HG02943 (cell line): ENCODE results near the gene SIPA1L3.

ENCODE experiments used
- ATAC-seq: cut with Tn5 transposase; IDR thresholded peaks from one replicate; pipeline ENCODE4 v1.9.1; 2021; ENCODE audit warnings: mild to moderate bottlenecking, low read depth, moderate library complexity; ENCODE audit not compliant: unreplicated experiment

The SIPA1L3 gene

DNA sequence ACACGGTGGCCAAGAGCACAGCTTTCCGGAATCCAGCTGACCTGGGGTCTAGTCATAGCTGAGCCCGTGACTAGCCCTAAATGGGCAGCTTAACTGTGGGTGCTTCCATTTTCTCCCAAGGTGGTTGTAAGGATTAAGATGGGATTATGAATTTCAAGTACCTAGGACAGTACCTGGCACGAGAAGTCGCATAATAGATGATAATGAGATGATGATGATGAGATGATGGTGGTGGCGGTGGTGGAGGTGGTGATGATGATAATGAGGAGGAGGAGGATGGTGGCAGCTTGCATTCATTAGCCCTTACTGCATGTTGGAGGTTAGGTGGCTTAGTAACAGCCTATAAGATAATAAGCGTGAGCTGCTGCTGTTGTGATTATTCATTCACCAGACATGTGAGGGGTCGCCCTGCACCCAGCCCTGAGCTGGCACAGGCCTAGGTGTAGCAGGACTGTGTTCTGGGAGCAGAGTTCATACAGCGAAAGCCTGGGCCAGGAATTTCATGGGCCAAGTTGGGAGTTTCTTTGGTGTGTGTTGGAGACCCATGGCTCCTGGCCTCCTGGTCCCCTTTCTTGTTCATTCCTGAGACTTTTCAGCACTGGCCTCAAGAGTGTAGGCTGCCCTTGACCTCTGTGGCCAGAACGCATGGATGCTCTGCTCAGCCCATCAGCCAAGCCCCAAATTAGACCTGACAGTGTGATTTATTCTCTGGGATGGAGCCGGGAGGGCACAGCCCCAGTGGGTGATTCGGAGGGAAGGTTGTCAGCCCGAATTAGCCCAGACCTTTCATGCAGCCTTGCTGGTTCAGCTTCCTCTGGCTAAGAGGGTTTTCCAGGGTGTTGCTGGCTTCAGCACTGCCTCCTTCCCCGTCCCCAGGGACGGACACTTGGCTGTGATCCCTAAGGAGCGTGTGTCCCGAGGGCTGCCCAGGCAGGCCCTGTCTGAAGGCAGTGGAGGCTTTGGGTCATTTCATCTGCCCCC, 128.8 kb downstream of the SIPA1L3 start:
- ATAC-seq: no peak

DNA sequence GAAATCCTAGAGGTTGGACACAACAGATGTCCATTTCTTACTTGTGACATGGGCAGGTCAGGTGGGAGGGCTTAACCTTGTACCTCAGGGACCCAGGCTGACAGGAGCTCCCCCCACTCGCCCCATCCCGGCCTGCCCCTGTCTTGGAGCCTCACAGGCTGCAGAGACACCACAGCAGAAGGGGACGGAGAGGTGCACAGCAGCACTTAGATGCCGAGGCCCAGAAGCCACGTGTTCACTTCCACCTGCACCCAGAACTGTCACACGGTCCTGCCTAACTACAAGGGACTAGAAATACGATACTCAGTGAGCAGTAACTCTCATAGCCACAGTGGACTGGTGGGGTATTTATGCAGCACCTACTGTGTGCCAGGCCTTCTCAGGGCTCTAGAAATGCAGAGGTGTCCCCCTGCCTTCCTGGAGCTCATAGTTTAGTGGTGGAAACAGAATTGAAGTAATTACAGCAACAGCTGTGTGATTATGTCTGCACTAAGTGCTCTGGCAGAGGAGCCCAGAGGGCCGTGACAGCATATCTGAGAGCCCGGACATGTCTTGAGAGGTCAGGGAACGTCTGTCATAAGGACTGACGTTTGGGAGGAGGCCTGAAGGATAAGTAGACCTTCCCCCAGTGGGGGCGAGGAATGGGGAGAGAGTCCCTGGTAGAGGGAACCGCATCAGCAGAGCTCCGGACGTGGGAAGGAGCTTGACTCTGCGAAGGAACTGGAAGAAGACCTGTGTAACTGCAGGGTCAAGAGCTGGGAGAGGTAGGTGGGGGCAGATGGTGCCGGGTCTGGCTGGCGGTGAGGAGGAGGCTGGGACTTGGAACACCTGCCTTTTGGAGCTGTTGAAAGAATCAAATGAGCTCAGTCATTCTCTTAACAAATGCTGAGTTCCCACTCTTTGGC, 130.0 kb downstream of the SIPA1L3 start:
- no peak for ATAC-seq

DNA sequence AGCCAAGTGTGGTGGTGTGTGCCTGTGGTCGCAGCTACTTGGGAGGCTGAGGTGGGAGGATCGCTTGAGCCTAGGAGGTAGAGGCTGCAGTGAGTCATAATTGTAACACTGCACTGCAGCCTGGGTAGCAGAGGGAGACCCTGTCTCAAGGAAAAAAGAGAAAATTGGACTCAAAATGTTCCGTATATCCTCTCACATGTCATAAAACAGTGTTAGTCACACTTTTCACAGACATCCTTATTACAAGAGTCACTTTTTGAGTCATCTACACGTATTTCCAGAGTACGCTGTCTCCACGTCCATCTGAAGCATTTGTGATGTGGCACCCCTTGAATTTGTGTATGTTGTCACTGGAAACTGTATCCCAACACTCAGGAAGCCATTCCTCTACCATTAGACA, 133.0 kb downstream of the SIPA1L3 start:
- ATAC-seq: no peak

DNA sequence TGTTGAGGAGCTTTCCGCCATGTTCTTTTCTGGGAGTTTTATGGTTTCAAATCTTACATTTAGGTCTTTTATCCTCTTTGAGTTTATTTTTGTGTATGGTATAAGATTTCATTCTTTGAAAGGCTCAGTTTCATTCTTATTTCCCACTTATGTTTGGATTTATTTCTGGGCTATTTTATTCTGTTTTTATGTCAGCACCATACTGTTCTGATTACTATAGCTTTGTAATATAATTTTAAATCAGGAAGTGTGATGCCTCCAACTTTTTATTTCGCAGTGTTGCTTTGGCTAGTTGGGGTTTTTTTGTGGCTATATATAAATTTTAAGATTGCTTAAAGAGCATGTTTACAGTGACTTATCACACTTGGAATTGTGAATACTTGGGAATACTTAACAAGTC, 135.1 kb downstream of the SIPA1L3 start:
- ATAC-seq: no peak

DNA sequence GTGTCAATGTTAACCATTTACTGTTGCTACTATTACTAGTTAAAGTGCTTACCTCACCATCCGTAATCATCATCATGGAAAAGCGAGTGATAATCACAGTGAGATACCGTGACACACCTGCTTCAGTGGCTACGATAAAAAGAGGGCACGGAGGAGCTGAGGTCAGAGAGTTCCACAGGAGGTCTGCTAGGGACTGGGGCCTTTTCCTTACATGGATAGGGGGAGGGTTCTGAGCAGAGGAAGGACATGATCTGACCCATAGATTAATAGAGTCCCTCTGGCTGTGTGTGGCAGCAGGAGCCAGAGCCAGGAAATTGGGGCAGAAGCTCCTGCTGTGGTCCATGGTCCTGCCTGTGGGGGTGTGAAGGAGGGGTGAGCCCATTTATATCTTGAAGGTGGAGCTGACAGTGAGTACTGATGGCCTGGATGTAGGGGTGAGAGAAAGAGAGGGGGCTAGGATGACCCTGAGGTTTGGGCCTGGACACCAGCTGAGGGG, 136.7 kb downstream of the SIPA1L3 start:
- ATAC-seq: no peak

DNA sequence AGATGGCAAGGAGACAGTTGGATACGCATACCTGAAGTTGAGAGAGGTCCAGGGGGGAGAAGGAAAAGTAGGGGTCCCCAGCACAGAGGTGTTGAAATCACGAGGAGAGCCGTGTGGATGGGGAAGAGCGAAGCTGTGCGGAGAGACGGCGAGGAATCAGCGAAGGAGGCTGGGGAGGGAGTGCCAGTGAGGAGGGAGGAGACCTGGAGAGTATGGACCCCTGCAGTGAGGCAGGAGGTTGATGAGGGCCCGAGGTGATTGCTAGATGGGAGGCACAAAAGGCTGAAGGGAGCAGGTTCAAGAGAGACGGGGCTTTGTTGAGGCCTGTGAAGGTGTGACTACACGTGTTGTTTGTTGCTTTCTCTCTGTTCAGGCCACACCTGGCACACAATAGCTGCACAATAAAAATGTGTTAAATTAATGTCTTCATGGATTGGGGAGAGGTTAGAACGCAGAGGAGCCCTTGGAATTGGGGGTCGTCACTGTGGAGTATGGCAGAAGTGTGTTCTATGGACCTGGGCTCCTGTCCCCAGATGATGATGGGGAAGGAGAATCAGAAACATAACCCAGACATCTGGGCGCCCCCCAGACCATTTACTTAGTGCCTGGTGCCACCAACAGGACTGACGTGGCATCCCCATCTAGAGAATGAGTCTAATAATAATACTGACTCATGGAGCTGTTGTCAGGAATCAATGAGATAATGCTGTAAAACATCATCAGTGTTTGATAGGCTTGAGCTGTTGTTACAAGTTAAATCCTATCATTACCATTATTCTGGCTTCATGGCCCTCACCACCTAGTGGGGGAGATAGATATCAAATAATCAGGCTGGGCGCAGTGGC, 137.5 kb downstream of the SIPA1L3 start:
- ATAC-seq: no peak

DNA sequence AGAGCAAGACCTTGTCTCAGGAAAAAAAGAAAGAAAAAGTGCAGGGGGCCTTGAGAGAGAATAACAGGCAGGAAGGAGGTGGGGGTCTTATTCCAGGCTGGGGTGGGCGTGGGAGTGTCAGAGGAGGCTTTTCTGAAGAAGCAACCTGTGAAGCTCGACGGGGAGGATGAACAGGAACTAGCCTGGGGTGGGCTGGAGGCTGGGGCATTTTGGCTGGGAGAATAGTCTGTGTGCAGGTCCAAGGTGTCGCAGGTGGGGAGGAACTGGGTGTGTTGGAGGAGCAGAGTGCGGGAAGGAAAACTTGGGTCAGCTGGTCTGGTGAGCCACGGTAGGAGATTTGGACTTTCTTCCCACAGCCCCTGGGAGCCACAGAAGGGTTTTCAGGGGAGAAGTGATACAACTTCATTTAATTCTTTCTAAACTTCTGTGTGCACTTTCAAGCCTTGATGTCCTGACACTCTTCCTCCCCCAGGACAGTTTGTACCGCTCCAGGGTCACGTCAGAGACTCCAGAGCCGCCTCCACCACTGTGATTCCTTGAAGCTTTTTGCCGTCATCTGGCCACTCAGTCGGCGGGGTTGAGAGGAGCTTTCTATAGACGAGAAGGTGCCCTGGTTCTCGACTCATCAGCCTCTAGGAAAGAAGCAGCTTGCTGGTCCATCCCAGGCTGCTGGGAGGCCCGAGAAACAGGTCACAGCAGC, 138.7 kb downstream of the SIPA1L3 start:
- ATAC-seq: no peak

DNA sequence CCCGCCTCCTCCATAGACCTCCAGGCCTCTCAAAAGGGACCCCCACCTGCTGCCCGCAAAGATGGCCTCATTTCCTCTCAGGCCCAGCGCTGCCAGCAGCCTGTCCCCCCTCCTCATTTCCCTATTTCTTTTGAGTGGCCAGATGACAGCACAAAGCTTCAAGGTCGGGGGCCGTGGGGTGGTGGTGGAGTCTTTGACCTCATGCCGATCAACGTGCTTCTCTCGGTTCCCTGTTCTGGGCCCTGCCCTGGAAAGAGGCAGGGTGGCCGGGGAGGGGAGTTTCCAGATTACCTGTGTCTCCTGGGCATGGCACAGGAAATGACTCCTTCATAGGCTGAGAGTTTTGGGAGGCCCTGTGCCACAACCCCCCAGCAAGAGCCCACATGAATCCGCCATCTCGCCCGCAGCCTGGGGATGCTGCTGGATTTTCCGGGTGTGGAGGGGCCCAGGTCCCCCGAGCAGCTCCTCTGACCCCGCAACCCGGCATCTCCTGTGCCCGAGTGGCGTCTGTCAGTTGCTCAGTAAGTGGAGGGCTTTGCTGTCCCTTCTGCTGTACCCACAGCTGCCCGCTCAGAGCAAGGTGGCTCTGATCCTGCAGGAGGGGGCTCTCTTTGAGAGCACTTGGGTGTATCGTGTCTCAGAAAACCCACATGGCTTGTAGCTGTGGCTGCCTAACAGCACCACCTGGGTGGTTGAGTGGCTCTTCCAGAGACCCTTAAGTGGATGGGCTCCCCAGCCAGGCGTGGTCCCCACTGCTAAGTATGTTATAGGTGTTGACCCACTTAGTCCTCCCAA, 139.4 kb downstream of the SIPA1L3 start:
- ATAC-seq: no peak

DNA sequence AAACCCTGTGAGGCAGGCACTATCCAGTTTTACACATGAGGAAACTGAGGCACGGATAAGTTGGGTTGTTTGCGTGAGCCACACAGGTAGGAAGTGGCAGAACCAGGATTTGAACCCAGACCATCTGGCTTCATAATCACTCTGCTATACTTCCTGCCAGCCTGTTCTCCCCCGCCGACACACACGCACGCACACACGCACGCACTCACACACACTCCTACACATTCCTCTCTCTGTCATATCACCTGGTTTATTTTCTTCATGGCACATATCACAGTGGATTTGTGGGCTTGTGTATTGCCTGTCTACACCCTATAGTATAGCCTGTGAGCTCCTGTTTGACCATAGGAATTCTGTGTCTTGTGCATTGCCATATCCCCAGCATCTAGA, 140.0 kb downstream of the SIPA1L3 start:
- ATAC-seq: no peak

DNA sequence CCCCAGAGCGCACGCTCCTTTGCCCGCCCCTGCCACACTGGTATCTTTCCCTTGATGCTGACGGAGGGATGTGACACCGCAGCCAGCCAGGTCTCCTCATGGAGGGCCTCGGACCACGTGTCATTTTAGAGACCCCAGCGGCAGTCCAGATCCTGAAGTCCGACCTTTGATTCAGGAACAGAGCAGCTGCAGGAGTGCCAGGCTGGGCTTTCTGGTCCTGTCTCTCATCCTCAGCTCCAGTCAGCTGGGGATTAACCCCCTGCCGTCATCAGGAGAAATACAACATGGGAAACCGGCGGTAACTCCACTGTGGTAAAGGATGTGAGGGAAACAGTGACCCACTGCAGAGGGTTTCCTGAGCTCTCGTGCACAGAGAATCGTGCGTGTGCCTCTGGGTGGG, 140.6 kb downstream of the SIPA1L3 start:
- ATAC-seq: no peak

DNA sequence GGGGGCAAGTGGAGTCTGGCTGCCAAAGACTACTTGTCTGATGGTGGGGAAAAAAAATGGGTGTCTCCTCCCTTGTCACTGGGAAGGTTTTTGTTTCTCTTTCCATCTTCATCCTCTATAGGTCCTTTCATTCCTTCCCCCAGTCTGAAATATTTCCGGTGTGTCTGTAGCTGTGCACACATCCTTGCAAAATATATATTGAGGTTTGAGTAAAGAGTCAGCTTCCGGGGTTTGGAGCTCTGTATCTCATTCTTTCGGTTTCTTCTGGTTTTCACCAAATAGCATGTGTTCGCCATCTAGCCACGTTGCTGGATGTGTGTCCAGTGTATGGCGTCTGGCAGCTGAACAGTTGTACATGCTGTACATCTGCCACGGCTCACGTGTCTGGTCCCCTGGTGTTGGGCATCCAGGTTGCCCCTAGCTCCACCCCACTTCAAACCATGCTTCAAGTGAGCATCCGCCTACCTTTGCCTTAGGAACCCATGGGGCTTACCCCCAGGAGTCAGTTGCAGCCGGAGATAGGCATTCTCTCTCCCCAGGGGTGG, 142.2 kb downstream of the SIPA1L3 start:
- ATAC-seq: no peak

DNA sequence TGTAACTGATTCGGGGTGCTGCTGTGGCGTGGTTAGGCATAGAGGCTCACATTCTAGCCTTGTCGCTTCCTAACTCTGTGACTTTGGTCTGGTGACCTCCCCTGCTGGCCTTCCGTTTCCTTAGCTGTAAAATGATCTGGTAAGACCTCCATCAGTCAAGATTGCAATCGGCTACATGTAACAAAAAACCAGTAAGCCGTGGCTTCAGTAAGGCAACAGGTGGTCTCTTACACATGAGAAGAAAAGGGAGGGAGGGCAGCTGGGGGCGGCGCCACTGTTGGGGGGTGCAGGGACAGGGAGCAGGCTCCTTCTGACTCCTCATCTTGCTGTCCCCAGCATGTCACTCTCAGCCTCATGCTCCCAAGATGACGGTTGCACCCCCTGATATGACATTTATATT, 148.0 kb downstream of the SIPA1L3 start:
- ATAC-seq: no peak

DNA sequence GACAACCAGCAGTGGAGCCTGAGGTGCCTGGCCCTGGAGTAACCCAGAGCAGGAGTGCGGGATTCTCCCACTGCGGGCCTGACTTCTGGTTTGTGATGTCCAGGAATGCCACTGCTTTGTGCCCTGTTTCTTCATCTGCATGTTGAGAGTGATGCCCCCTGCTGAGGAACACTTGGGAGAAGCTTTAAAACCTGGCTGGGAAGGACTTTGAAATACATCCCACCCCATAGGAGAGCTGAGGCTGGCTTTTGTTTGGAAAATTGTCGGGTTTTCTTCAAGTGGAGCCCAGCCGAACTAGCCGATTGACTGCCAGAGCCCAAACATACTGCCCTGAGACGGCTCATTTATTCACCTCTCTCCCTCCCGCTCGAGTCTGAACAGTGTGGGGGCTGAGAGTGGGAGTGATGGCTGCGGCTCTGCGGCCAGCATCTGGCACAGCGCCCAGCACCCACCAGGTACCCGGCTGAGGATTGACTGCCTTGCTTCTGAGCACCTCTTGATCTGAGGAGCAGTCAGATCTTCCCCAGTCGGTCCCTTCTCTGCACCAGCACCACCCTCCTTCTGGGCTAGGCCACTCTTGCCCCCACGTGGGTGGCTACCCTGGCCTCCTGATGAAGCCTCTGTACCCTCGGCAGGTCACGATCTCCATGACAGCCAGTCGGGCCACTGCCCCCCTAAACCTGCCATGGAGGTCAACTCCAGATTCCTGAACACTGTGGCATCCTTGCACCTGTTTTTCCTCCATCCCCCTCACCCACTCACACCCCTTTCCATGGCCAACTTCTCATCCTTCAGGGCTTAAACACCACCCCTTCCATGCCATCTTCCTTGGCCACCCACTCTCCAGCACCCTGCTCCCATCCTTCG, 148.9 kb downstream of the SIPA1L3 start:
- ATAC-seq: no peak

DNA sequence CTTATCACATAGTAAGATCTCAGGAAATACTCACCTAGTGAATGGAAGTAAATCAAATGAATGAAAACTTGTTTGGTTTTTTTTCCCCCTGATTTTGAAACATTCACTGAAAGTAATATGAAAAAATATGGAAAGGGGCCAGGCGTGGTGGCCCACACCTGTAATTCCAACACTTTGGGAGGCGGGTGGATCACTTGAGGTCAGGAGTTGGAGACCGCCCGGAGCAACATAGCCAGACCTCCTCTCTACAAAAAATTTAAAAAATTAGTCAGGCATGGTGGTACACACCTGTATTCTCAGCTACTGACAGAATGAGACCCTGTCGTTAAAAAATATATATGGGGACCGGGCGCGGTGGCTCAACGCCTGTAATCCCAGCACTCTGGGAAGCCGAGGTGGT, 149.6 kb downstream of the SIPA1L3 start:
- no peak for ATAC-seq

DNA sequence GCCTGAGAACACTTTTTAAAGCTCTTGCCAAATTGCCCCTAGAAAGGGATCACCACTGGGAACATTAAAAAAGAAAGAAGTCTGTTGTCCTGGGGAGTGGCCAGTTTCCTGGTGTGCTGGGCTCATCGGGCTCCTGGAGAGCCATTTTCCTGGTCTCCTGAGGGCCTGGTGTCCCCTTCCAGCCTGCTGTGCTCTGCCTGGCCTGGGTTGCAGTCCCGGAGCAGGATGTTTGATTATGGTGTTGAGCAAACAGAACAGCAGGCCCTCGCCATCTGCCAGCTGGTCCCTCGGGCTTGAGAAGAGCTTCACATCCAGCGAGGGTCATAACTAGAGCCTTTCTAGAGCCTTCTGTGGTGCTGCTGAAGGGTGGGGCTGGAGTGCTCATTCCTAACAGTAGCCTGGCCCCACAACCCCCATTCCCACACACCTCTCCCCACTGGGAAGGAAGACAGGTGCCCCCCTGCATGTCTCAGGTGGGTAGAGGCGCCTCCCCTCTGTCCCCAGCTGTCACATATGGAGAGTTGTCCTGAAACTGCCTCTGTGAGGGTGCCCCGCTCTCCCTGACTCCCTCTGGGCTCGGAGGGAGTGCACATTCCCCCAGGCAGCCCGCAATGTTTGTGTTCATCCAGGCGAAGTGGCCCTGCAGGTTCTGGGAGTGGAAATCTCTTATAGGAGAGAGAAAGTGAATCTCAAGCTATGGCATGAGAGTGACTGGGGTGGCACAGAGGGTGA, 151.1 kb downstream of the SIPA1L3 start:
- ATAC-seq: no peak

DNA sequence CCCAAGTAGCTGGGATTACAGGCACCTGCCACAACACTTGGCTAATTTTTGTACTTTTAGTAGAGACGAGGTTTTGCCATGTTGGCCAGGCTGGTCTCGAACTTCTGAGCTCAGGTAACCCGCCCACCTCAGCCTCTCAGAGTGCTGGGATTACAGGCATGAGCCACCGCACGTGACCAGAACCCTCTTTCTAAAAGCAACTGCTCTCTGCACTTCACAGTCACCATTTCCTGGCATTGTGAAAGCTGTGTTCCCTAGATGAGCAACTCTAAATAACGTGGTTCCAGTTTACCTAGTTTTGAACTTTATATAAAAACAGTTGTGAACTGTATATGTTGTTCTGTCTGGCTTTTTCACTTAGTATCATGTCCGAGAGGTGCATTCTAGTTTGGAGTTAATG, 152.9 kb downstream of the SIPA1L3 start:
- no peak for ATAC-seq

DNA sequence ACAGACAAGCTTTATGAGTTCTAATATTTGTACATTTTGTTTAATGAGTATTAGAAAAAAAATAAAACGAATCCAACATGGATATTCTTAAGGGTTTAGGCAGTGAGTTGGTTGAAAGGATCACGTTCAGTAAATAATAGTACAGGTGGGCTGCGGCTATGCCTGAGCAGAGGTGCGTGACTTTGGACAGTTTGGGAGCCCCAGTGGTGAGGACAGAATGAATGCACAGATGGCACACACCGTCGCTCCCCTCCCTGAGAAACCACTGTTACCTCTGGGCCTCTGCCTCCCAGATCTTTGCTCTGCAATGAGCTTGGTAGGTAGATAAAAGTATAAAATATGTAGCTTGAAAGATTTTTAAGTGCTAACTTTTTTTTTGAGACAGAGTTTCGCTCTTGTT, 153.3 kb downstream of the SIPA1L3 start:
- ATAC-seq: no peak
